Neural cell (in vitro differentiated cells): ENCODE measurements around the gene ETNK2.
"Not testable (repeated sequence)": the region's sequence is repeated elsewhere in the genome, so short reads cannot be mapped to it uniquely, and the experiment has no call there.

Source experiments
- MXI1 ChIP-seq: fragments of 450-650 bp; conservative IDR thresholded peaks from 2 replicates; pipeline ENCODE4 v1.6.1; 2014; ENCODE audit warnings: antibody characterized with exemption, mild to moderate bottlenecking; ENCODE audit not compliant: poor library complexity, severe bottlenecking
- POLR2AphosphoS5 ChIP-seq: IDR thresholded peaks from 2 replicates; pipeline ENCODE4 v1.6.1; 2012
- TF ChIP-seq, protein P1 (sequence below): fragments of 450-650 bp; IDR thresholded peaks from 2 replicates; pipeline ENCODE4 v1.5.1; 2014; ENCODE audit warnings: antibody characterized with exemption, mild to moderate bottlenecking, moderate library complexity; ENCODE audit not compliant: poor library complexity, severe bottlenecking

DNA sequence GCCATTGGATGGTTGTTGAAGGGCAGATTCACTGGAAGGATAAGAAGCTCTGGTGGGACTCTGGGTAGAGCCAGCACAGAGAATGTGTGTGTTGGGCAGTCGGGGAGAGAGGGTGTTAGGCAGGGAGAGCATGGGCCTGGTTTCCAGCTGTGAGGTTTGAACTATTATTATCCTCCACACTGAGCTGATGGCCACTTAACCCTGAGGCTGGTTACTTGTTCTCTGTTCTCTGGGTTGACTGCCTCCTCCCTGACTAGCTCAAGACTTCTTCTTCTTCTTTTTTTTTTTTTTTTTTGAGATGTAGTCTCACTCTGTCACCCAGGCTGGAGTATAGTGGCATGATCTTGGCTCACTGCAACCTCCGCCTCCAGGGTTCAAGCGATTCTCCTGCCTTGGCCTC is 61.7 kb downstream of the ETNK2 start:
- not testable (repeated sequence) for TF ChIP-seq MXI1, POLR2AphosphoS5
- TF ChIP-seq, protein P1, sequence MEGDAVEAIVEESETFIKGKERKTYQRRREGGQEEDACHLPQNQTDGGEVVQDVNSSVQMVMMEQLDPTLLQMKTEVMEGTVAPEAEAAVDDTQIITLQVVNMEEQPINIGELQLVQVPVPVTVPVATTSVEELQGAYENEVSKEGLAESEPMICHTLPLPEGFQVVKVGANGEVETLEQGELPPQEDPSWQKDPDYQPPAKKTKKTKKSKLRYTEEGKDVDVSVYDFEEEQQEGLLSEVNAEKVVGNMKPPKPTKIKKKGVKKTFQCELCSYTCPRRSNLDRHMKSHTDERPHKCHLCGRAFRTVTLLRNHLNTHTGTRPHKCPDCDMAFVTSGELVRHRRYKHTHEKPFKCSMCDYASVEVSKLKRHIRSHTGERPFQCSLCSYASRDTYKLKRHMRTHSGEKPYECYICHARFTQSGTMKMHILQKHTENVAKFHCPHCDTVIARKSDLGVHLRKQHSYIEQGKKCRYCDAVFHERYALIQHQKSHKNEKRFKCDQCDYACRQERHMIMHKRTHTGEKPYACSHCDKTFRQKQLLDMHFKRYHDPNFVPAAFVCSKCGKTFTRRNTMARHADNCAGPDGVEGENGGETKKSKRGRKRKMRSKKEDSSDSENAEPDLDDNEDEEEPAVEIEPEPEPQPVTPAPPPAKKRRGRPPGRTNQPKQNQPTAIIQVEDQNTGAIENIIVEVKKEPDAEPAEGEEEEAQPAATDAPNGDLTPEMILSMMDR: not testable (repeated sequence)
